Measurements from ENCODE around the gene IL34.

IL34 gene

DNA sequence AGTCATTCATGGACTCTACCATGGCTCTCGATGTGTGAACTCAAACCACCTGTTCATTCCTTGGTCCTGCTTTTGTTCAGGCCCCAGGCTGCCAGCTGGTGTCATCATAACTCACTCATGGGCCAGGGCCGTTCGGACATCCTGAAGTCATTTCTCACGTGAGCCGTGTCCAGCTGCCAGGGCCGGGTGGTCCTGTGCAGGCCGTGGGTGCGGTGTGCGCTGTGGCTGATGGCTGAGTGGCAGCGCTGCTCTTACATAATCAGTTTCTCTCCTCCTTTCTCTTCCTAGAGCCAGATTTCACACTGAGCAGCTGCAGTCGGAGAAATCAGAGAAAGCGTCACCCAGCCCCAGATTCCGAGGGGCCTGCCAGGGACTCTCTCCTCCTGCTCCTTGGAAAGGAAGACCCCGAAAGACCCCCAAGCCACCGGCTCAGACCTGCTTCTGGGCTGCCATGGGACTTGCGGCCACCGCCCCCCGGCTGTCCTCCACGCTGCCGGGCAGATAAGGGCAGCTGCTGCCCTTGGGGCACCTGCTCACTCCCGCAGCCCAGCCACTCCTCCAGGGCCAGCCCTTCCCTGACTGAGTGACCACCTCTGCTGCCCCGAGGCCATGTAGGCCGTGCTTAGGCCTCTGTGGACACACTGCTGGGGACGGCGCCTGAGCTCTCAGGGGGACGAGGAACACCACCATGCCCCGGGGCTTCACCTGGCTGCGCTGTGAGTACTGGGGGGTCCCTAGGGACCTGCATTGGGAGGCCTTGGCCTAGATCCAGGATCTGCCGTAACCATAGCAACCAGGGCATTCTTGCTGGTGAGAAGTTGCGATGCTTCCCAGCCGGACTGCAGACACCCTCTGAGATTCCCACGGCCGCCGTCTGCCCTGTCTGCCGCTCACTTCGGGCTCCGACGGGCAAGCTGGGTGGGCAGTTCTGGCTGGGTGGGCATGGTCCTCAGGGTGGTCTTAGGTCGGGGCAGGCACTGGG lies at the start of gene IL34:
IL34 (plus strand) TSS at position 300 of the 982 bp plus-strand sequence; CDS start at position 689, 389 bp downstream.
- Mint-ChIP-seq H3K36me3 (no peaks in the 10 kb centered on the region), H3K27ac (no peak within 1 kb of the TSS), H3K4me3 (no peak within 1 kb of the TSS), H3K27me3 (peaks cover 26% of the 10 kb centered on the region), H3K4me1 (no peaks in the 10 kb centered on the region), H3K9me3 (no peaks in the 10 kb centered on the region)
- CTCF ChIA-PET: no interaction called here
- DNase-seq: no peak

DNA sequence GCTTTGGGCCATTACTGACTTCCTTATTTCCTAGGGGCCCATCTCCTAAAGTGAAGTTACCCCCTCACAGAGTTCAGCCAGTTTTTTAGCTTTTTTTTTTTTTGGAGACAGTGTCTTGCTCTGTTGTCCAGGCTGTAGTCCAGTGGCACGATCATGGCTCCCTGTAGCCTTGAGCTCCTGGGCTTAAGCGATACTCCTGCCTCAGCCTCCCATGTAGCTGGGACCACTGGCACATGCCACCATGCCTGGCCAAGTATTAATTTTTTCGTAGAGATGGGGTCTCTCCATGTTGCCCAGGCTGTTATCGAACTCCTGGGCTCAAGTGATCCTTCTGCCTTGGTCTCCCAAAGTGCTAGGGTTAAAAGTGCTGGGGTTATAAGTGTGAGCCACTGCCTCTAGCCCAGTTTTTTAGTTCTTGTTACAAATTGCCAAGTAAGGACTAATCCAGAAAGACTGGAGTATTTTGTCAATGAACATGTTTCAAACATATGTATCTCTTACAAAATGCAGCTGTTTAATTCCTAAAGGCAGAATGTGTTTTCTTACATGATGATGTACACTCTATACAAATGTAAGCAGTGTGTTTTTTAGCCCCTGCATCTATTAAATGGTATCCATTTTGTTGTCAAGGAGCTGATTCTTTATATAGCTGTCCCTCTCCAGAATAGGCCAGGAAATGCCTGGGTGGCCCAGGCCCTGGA lies 49.1 kb upstream of the IL34 start:
- H3K27me3 Mint-ChIP-seq: peaks cover 29% of the 10 kb centered on the region
- H3K36me3 Mint-ChIP-seq: no peaks in the 10 kb centered on the region
- CTCF ChIA-PET: interaction anchor here (0.9 to 1.6 kb wide), 2 partner anchors 173 to 174 kb away, joined by 3 to 5 read pairs; no protein-coding TSS in a partner anchor
- H3K4me3 Mint-ChIP-seq: no peak overlapping the region
- no peak overlapping the region for H3K27ac Mint-ChIP-seq
- H3K9me3 Mint-ChIP-seq: no peaks in the 10 kb centered on the region
- no peaks in the 10 kb centered on the region for H3K4me1 Mint-ChIP-seq
- DNase-seq: no peak

DNA sequence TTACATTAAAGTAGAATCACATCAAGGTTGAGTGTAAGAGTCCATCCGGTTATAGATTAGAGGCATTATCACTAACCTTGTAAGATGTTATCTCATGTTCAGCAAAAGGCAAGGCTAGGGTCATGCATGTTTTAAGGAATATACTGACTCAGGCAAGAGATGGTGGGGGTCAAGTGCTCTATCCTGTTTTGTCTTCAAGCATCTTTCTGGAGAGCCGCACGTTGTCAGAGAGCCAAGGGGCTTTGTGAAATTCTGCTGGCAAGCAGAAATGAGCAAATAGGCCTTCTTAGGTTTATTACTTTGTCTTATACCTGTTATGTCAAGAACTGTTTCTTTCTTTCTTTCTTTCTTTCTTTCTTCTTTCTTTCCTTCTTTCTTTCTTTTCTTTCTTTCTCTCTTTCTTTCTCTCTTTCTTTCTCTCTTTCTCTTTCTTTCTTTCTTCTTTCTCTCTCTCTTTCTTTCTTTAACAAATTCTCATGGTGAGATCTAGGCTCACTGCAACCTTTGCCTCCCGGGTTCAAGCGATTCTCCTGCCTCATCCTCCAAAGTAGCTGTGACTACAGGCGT lies 47.3 kb upstream of the IL34 start:
- CTCF ChIA-PET: interaction anchor here (0.7 kb wide), 1 partner anchor 20 kb away, joined by 4 read pairs; no protein-coding TSS in a partner anchor
- no peaks in the 10 kb centered on the region for H3K9me3 Mint-ChIP-seq
- DNase-seq: no peak
- H3K4me1 Mint-ChIP-seq: no peaks in the 10 kb centered on the region
- no peaks in the 10 kb centered on the region for H3K36me3 Mint-ChIP-seq
- no peak overlapping the region for H3K27ac Mint-ChIP-seq
- H3K4me3 Mint-ChIP-seq: no peak overlapping the region
- H3K27me3 Mint-ChIP-seq: peaks cover 29% of the 10 kb centered on the region

DNA sequence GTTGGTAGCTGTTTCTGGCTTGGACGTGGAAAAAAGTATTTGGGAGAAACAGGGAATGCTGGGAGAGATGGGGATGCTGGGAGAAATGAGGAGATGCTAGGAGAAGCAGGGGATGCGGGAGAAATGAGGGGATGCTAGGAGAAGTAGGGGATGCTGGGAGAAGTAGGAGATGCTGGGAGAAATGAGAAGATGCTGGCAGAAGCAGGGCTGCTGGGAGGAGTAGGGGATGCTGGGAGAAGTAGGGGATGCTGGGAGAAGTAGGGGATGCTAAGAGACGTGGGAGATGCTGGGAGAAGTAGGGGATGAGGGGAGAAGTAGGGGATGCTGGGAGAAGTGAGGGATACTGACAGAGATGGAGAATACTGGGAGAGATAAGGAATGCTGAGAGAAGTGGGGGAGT lies 45.6 kb upstream of the IL34 start:
- Mint-ChIP-seq H3K4me1 (no peaks in the 10 kb centered on the region), H3K36me3 (no peaks in the 10 kb centered on the region), H3K9me3 (no peaks in the 10 kb centered on the region), H3K4me3 (no peak overlapping the region), H3K27me3 (peaks cover 23% of the 10 kb centered on the region), H3K27ac (no peak overlapping the region)
- CTCF ChIA-PET: no interaction called here
- DNase-seq: no peak

DNA sequence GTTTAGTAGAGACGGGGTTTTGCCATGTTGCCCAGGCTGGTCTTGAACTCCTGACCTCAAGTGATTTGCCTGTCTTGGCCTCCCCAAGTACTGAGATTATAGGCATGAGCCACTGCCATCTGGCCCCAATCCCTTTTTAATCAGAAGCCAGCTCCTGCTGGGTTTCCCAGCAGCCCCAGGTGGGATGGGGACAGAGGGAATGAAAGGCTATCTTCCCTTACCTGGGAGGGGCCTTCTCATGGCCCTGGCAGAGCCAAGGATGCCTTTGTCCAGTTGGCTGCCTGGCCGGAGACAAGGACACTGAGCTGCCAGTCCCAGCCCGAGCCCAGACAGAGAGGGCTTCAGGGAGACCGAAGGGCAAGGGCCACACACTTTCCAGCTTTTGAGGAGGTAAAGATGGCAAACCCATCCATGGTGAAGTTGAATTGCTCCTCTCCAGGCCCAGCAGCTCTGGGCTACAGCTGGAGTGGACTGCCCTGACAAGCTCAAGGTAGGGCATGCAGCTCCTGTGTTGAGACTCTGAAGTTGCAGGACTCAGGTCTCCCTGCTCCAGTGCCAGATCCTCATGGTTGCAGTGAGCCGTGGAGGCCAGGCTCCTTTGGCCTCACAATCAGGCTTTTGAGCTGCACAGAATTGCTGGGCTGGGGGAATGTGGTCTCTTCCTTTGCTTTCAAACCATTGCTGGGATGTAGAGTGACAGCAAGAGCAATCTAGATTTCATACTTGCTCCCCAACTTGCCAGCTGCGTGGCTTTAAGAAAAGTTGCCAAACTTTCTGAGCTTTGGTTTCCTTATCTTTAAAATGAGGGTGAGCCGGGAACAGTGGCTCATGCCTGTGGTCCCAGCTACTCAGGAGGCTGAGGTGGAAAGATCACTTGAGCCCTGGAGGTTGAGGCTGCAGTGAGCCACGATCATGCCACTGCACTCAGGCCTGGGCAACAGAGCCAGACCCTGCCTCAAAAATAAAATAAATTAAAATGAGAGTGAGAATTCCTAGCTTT lies 44.5 kb upstream of the IL34 start:
- H3K4me3 Mint-ChIP-seq: no peak overlapping the region
- H3K27me3 Mint-ChIP-seq: peaks cover 26% of the 10 kb centered on the region
- no peaks in the 10 kb centered on the region for H3K36me3 Mint-ChIP-seq
- no peak overlapping the region for H3K27ac Mint-ChIP-seq
- no peak for DNase-seq
- no peaks in the 10 kb centered on the region for H3K9me3 Mint-ChIP-seq
- no peaks in the 10 kb centered on the region for H3K4me1 Mint-ChIP-seq
- CTCF ChIA-PET: interaction anchor here (1.1 kb wide), 1 partner anchor 52 kb away, joined by 4 read pairs; no protein-coding TSS in a partner anchor

DNA sequence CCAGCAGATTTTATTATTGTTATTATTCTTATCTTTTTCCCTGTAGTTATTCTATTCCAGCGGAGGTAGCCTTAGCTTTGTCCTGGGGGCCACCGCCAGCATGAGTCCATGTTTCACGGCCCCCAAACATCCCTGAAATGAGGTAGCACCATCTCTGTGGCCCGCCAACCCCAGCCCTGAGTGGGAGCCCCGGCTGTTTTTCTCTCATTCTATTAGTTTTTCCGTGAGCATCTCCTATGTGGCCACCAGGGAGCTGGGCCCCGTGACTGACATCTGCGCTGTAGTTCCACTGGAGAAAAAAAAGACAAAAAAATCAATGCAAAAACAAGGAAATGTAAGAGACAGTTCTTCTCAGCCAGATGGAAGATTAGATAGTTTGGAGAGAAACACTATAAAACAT lies 43.5 kb upstream of the IL34 start:
- Mint-ChIP-seq H3K4me3 (no peak overlapping the region), H3K27ac (no peak overlapping the region), H3K9me3 (no peaks in the 10 kb centered on the region), H3K36me3 (no peaks in the 10 kb centered on the region), H3K4me1 (no peaks in the 10 kb centered on the region), H3K27me3 (peaks cover 26% of the 10 kb centered on the region)
- CTCF ChIA-PET: interaction anchor here (0.7 kb wide), 1 partner anchor 168 kb away, joined by 4 read pairs; no protein-coding TSS in a partner anchor
- DNase-seq: no peak

DNA sequence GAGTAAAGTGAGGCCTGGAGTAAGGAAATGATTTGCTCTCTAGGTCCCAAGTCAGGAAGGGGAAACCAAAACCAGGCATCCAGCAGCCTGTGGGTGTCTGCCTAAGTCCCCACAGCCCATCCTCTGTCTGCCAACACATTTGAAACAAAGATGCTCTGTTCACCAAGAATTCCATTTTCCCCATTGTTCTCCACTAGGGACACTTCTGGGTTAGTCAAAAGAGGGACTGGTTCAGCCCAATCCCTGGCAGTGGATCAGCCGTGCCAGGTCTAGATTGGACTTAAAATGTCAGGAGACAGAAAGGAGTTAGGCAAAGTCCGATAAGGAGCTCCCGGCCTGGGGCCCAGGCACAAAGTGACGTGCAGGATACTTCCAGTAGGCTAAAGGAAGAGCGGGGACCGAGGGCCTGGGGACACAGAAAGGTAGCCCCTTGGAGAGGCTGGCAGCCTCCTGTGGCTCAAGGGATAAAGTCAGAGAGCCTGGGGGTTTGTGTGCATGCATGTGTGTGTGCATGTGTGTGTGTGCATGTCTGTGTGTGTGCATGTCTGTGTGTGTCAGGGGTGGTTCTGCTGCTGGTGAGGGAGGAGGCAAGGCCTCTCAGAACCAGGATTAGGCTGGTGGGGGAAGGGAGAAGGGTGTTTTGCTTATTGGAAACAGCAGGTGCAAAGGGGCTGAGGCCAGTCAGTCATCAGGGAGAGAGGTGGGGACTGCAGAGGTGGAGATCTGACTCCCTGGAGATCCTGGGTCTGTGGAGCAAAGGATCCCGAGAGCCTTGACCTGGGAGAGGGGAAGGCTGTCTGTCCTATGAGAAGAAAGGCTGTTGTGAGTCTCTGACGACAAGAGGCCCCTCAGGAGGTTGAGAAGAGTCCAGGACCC lies 41.7 kb upstream of the IL34 start:
- no peaks in the 10 kb centered on the region for H3K36me3 Mint-ChIP-seq
- H3K27me3 Mint-ChIP-seq: peaks cover 18% of the 10 kb centered on the region
- no peaks in the 10 kb centered on the region for H3K9me3 Mint-ChIP-seq
- H3K4me1 Mint-ChIP-seq: no peaks in the 10 kb centered on the region
- H3K27ac Mint-ChIP-seq: no peak overlapping the region
- CTCF ChIA-PET: no interaction called here
- H3K4me3 Mint-ChIP-seq: no peak overlapping the region
- DNase-seq: no peak

DNA sequence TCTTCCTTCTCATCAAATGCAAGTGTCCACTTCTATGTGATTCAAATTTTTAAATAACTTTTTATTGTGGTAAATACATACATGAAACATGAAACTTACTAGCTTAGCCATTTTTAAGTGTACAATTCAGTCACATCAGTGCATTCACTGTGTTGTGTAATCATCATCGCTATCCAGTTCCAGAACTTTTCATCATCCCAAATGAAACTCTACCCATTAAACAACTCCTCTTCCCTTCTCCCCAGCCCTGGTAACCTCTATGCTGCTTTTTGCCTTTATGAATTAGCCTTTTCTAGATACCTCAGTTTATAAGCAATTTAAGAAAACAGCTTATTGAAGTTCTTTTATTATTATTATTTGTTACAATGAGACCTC lies 41.1 kb upstream of the IL34 start:
- DNase-seq: no peak
- no peaks in the 10 kb centered on the region for H3K36me3 Mint-ChIP-seq
- no peak overlapping the region for H3K4me3 Mint-ChIP-seq
- H3K27me3 Mint-ChIP-seq: peaks cover 18% of the 10 kb centered on the region
- no peaks in the 10 kb centered on the region for H3K9me3 Mint-ChIP-seq
- H3K4me1 Mint-ChIP-seq: no peaks in the 10 kb centered on the region
- CTCF ChIA-PET: no interaction called here
- no peak overlapping the region for H3K27ac Mint-ChIP-seq

DNA sequence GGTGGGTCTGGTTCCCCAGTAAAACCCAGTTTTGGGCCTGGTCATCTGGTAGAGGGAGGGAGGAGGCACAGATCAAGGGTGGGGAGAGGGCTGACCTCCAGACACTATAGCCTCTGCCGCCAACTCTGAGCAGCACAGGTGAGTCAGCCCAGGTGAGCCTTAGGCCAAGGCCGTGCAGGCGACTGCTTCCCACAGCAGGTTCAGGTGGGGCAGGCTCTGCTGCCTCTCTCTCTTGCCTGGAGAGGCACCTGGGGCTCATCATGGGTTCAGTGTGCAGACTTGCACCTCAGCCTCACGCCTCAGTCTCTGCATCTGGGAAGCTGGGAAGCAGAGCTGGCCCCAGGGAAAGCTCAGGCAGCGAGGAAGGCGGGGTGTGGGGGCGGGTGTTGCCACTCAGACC lies 37.8 kb upstream of the IL34 start:
- no peaks in the 10 kb centered on the region for H3K4me1 Mint-ChIP-seq
- no peak for DNase-seq
- H3K36me3 Mint-ChIP-seq: no peaks in the 10 kb centered on the region
- H3K27ac Mint-ChIP-seq: no peak overlapping the region
- no peaks in the 10 kb centered on the region for H3K9me3 Mint-ChIP-seq
- no peak overlapping the region for H3K4me3 Mint-ChIP-seq
- CTCF ChIA-PET: no interaction called here
- H3K27me3 Mint-ChIP-seq: peaks cover 22% of the 10 kb centered on the region

DNA sequence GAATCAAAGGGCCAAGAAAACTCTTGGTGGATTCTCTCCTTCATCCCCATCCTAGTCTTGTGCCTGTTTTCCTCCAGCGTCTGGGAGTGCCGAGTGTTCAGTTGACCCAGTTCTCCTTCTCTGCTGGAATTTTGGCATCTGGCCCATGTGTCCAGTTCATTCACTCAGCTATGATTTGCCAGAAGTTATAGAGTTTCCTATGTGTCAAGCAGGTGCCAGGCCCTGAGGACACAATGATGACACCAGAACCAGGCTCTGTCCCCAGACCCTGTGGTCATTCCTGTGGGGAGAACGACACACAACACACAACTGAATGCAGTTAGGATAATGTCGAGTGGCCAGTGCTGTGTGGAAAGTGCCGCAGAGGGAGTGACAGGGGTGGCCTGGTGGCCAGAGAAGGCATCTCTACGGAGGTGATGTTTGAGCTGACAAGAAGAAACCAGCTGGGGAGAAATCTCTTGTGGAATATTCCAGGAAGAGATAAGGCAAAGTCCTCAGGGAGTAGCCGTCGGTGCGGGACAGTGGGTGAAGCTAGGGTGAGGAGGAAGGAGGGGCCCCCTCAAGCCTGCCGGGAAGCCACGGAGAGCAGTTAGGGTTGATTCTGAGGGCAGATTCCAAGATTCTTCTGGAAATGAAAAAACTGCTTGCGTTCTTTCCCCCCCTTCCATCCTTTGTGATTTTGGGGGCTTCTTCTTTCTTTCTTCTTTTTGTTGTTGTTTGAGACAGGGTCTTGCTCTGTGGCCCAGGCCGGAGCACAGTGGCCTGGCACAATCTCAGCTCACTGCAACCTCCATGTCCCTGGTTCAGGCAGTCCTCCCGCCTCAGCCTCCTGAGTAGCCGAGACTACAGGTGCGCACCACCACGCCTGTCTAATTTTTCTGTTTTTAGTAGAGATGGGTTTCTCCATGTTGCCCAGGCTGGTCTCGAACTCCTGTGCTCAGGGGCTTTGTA lies 35.8 kb upstream of the IL34 start:
- CTCF ChIA-PET: no interaction called here
- Mint-ChIP-seq H3K4me1 (no peaks in the 10 kb centered on the region), H3K36me3 (no peaks in the 10 kb centered on the region), H3K27ac (no peak overlapping the region), H3K4me3 (no peak overlapping the region), H3K9me3 (no peaks in the 10 kb centered on the region), H3K27me3 (peaks cover 17% of the 10 kb centered on the region)
- DNase-seq: no peak

DNA sequence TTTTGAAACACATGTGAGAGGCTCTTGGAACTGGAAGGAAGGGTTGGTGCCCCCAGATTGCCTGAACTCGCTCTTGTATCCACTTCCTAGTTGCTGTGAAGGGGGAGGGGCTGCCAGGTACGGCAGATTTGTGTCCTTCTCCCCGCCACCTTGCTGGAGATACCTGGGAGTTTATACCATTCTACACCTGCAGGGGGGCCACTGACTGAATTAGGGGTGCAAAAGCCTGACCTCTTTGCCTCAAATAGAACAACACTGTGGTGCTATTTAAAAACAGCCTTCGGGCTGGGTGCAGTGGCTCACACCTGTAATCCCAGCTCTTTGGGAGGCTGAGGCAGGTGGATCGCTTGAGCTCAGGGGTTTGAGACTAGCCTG lies 35.1 kb upstream of the IL34 start:
- H3K4me1 Mint-ChIP-seq: no peaks in the 10 kb centered on the region
- no peak overlapping the region for H3K4me3 Mint-ChIP-seq
- CTCF ChIA-PET: no interaction called here
- no peak overlapping the region for H3K27ac Mint-ChIP-seq
- peaks cover 17% of the 10 kb centered on the region for H3K27me3 Mint-ChIP-seq
- no peaks in the 10 kb centered on the region for H3K9me3 Mint-ChIP-seq
- DNase-seq: no peak
- H3K36me3 Mint-ChIP-seq: no peaks in the 10 kb centered on the region

DNA sequence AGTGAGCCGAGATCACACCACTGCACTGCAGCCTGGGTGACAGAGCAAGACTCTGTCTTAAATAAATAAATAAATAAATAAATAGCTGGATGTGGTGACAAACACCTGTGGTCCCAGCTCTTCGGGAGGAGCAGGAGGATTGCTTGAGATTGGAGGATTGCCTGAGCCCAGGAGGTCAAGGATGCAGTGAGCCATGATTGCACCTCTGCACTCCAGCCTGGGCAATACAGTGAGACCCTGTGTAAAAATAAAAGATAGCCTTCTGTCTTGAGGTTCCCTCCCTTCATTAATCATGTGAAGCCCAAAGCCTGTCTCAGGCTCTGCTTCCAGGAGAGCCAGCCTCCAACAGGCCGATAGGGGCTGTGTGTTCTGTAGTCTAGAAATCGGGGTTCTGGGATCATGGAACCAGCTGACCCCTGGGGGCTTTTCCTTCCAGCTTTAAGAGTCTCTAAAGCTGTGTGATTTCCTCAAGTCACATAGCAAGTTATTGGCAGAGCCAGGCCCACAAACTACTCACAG lies 34.5 kb upstream of the IL34 start:
- no peak for DNase-seq
- Mint-ChIP-seq H3K9me3 (no peaks in the 10 kb centered on the region), H3K27me3 (peaks cover 13% of the 10 kb centered on the region), H3K27ac (no peak overlapping the region), H3K36me3 (no peaks in the 10 kb centered on the region), H3K4me1 (no peaks in the 10 kb centered on the region), H3K4me3 (no peak overlapping the region)
- CTCF ChIA-PET: no interaction called here
